DOHH2 (cell line): ENCODE data around the gene CLDN1.

Experiments
- CTCF ChIP-seq: fragments of 200-600 bp; sonication (generic); IDR thresholded peaks from one replicate; pipeline ENCODE4 v1.5.1; 2014; ENCODE audit warnings: antibody characterized with exemption, mild to moderate bottlenecking, low read depth, low read length; ENCODE audit not compliant: poor library complexity, severe bottlenecking
- EZH2phosphoT487 ChIP-seq: fragments of 200-600 bp; sonication (generic); IDR thresholded peaks from 2 replicates; pipeline ENCODE4 v1.6.1; 2017; ENCODE audit warnings: borderline replicate concordance, mild to moderate bottlenecking, antibody characterized with exemption, low read length, moderate library complexity, mixed read lengths

GRCh38 chr3:190359813-190360212 is 37.6 kb upstream of the CLDN1 start:
- no peak for TF ChIP-seq CTCF
- TF ChIP-seq EZH2phosphoT487, result no peak
